Neutrophil (primary cell): ENCODE results near the gene ARMH4.

ENCODE experiments used
- H3K27ac ChIP-seq: fragments of 200-600 bp; sonication (generic); 2 replicates; pipeline ENCODE4 v1.5.1; 2016; ENCODE audit warnings: mild to moderate bottlenecking, moderate library complexity
- H3K27me3 ChIP-seq: fragments of 200-600 bp; sonication (generic); 2 replicates; pipeline ENCODE4 v1.6.0; 2016; ENCODE audit warnings: mild to moderate bottlenecking
- H3K36me3 ChIP-seq: fragments of 200-600 bp; sonication (generic); 2 replicates; pipeline ENCODE4 v1.5.1; 2017
- H3K4me1 ChIP-seq, 2 experiments: fragments of 200-600 bp in 1 of 2; sonication (generic) in 1 of 2; 1 replicate in 1 of 2; 2 replicates in 1 of 2; pipeline versions ENCODE4 v1.5.1 to v1.6.1; 2013 to 2016; ENCODE audit warnings: low read depth in 1 of 2, low read length in 1 of 2, mild to moderate bottlenecking in 1 of 2, moderate library complexity in 1 of 2; ENCODE audit not compliant: control insufficient read depth in 1 of 2, insufficient read depth in 1 of 2
- H3K4me3 ChIP-seq, 2 experiments: fragments of 200-600 bp in 1 of 2; sonication (generic) in 1 of 2; 1 replicate in 1 of 2; 2 replicates in 1 of 2; pipeline ENCODE4 v1.5.1; 2013 to 2016; ENCODE audit warnings: low read depth in 1 of 2, low read length in 1 of 2, mild to moderate bottlenecking in 1 of 2, moderate library complexity in 1 of 2
- H3K9me3 ChIP-seq: fragments of 200-600 bp; sonication (generic); 2 replicates; pipeline ENCODE4 v1.5.1; 2016
- CTCF ChIP-seq: fragments of 200-600 bp; sonication (generic); IDR thresholded peaks from 2 replicates; pipeline ENCODE4 v1.5.1; 2016; ENCODE audit warnings: antibody characterized with exemption

ARMH4 gene

GRCh38 chr14:58088961-58089360, 63.1 kb downstream of the ARMH4 start:
- no peak for TF ChIP-seq CTCF
- Histone ChIP-seq H3K27ac (no peak overlapping the region), H3K36me3 (no peaks in the 10 kb centered on the region), H3K9me3 (no peaks in the 10 kb centered on the region), H3K4me1 (no peaks in the 10 kb centered on the region), H3K27me3 (no peaks in the 10 kb centered on the region), H3K4me3 (no peak overlapping the region)

- H3K4me3 ChIP-seq: no peak overlapping the region
- TF ChIP-seq CTCF: no peak
- H3K27ac ChIP-seq: no peak overlapping the region
- no peaks in the 10 kb centered on the region for H3K36me3 ChIP-seq
- H3K9me3 ChIP-seq: no peaks in the 10 kb centered on the region
- H3K27me3 ChIP-seq: no peaks in the 10 kb centered on the region
- no peaks in the 10 kb centered on the region for H3K4me1 ChIP-seq
Observed at GRCh38 chr14:58085877-58086276, 66.1 kb downstream of the ARMH4 start.

GRCh38 chr14:58082491-58083098, 69.4 kb downstream of the ARMH4 start:
- no peaks in the 10 kb centered on the region for H3K9me3 ChIP-seq
- H3K27me3 ChIP-seq: no peaks in the 10 kb centered on the region
- H3K27ac ChIP-seq: no peak overlapping the region
- H3K36me3 ChIP-seq: no peaks in the 10 kb centered on the region
- TF ChIP-seq CTCF: no peak
- H3K4me3 ChIP-seq: no peak overlapping the region
- no peaks in the 10 kb centered on the region for H3K4me1 ChIP-seq

GRCh38 chr14:58082011-58082410, 70.0 kb downstream of the ARMH4 start:
- H3K27me3 ChIP-seq: no peaks in the 10 kb centered on the region
- H3K9me3 ChIP-seq: no peaks in the 10 kb centered on the region
- TF ChIP-seq CTCF: no peak
- no peaks in the 10 kb centered on the region for H3K4me1 ChIP-seq
- no peak overlapping the region for H3K4me3 ChIP-seq
- H3K36me3 ChIP-seq: no peaks in the 10 kb centered on the region
- no peak overlapping the region for H3K27ac ChIP-seq

GRCh38 chr14:58078471-58078870, 73.5 kb downstream of the ARMH4 start:
- Histone ChIP-seq H3K27me3 (no peaks in the 10 kb centered on the region), H3K4me3 (no peak overlapping the region), H3K4me1 (no peaks in the 10 kb centered on the region), H3K27ac (no peak overlapping the region), H3K36me3 (no peaks in the 10 kb centered on the region), H3K9me3 (no peaks in the 10 kb centered on the region)
- no peak for TF ChIP-seq CTCF

- Histone ChIP-seq H3K36me3 (no peaks in the 10 kb centered on the region), H3K9me3 (no peaks in the 10 kb centered on the region), H3K27me3 (no peaks in the 10 kb centered on the region), H3K4me3 (no peak overlapping the region), H3K27ac (no peak overlapping the region), H3K4me1 (no peaks in the 10 kb centered on the region)
- TF ChIP-seq CTCF: no peak
Observed at GRCh38 chr14:58078068-58078467, 73.9 kb downstream of the ARMH4 start.
